Measurements from ENCODE around the gene SLC9A8. TPM values are rescaled to one million over a fixed set of nuclear protein-coding genes. Genes with fewer than 3 reads are reported as not detected.

The SLC9A8 gene
- total and polyA plus RNA-seq, 8 donors = 7.5 to 16.7 (median 8.8) TPM

GRCh38 chr20:49784291-49784690 is 28.3 kb upstream of the SLC9A8 start:
- TF ChIP-seq CTCF (IDR thresholded peaks at IDR 0.05) = no peak
- Histone ChIP-seq H3K27me3 (no peaks in the 10 kb centered on the region), H3K9me3 (no peaks in the 10 kb centered on the region), H3K27ac (no peak overlapping the region), H3K4me1 (peaks cover 0 to 45% of the 10 kb centered on the region in 2 donors), H3K4me3 (no peak overlapping the region), H3K36me3 (no peaks in the 10 kb centered on the region)
- intact Hi-C loops (cut with DNase I) = no loop called here
- no peak for ATAC-seq
- no peak for DNase-seq

- Histone ChIP-seq H3K4me3 (no peak overlapping the region), H3K27me3 (no peaks in the 10 kb centered on the region), H3K36me3 (no peaks in the 10 kb centered on the region), H3K4me1 (peaks cover 0 to 55% of the 10 kb centered on the region in 2 donors), H3K9me3 (no peaks in the 10 kb centered on the region), H3K27ac (peak overlapping the region in 1 of 2 donors; percentile 60)
- ATAC-seq = no peak
- no peak for DNase-seq
- intact Hi-C loops (cut with DNase I) = no loop called here
- no peak for TF ChIP-seq CTCF (IDR thresholded peaks at IDR 0.05)
Observed at GRCh38 chr20:49785149-49785851, 27.3 kb upstream of the SLC9A8 start.

DNA sequence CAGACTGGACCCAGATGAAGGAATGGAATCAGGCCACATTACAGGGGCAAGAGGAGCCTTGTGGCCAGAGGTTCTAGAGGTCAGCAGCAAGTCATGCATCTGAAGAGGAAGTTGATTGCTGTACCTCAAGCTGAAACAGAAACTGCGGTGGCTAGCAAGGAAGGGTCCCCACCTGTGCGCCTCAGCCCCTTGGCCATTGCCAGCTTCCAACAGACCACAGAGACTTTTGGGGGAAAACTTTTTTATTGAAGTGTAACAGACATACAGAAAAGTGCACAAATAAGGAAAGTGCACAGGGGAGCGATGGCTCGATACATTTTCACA is 26.8 kb upstream of the SLC9A8 start:
- no peak for TF ChIP-seq CTCF (IDR thresholded peaks at IDR 0.05)
- peak; percentile 53 for ATAC-seq

GRCh38 chr20:49786196-49786595 is 26.4 kb upstream of the SLC9A8 start:
- Histone ChIP-seq H3K4me1 (peaks cover 0 to 64% of the 10 kb centered on the region in 2 donors), H3K9me3 (no peaks in the 10 kb centered on the region), H3K27ac (peak overlapping the region in 1 of 2 donors; percentile 60), H3K4me3 (no peak overlapping the region), H3K36me3 (no peaks in the 10 kb centered on the region), H3K27me3 (no peaks in the 10 kb centered on the region)
- DNase-seq (no peak), ATAC-seq (no peak)
- intact Hi-C loops (cut with DNase I) = no loop called here
- TF ChIP-seq CTCF (IDR thresholded peaks at IDR 0.05) = no peak

More for the DNA sequence above, 26.8 kb upstream of the SLC9A8 start:
- no peaks in the 10 kb centered on the region for H3K36me3 ChIP-seq
- H3K27ac ChIP-seq = peak overlapping the region in 1 of 2 donors; percentile 60
- intact Hi-C loops (cut with DNase I) = no loop called here
- H3K4me1 ChIP-seq = peaks cover 0 to 61% of the 10 kb centered on the region in 2 donors
- no peaks in the 10 kb centered on the region for H3K9me3 ChIP-seq
- peak in 1 of 4 donors; percentile 40 for DNase-seq
- H3K27me3 ChIP-seq = no peaks in the 10 kb centered on the region
- H3K4me3 ChIP-seq = no peak overlapping the region

GRCh38 chr20:49786668-49787370 is 25.8 kb upstream of the SLC9A8 start:
- ATAC-seq = no peak
- TF ChIP-seq CTCF (IDR thresholded peaks at IDR 0.05) = no peak

More at GRCh38 chr20:49786668-49787370, 25.8 kb upstream of the SLC9A8 start:
- H3K4me3 ChIP-seq = no peak overlapping the region
- H3K36me3 ChIP-seq = no peaks in the 10 kb centered on the region
- no peak for DNase-seq
- no peaks in the 10 kb centered on the region for H3K27me3 ChIP-seq
- H3K27ac ChIP-seq = peak overlapping the region in 1 of 2 donors; percentile 60
- peaks cover 0 to 61% of the 10 kb centered on the region in 2 donors for H3K4me1 ChIP-seq
- intact Hi-C loops (cut with DNase I) = no loop called here
- H3K9me3 ChIP-seq = no peaks in the 10 kb centered on the region
